Spleen (tissue), 11 donors: Measurements from ENCODE around the gene PABPC1L. TPM values are rescaled to one million over a fixed set of nuclear protein-coding genes. Genes with fewer than 3 reads are reported as not detected.

Experiments used
- DNase-seq: peaks from one replicate; pipeline ENCODE4 v3.0.0-alpha.2; 2020
- H3K27ac ChIP-seq, 8 donors: fragments of 200-600 bp; sonication (generic) in 7 of 8; 1 replicate in 4 of 8; 2 replicates in 4 of 8; pipeline versions ENCODE4 v1.5.0 to v1.8.0; 2016 to 2021; ENCODE audit warnings: inconsistent platforms in 4 of 8, mild to moderate bottlenecking in 4 of 8, moderate library complexity in 1 of 8
- H3K27me3 ChIP-seq, 7 donors: fragments of 200-600 bp; sonication (generic) in 6 of 7; replicated peaks in 1 of 7; 1 replicate in 4 of 7; 2 replicates in 3 of 7; pipeline versions ENCODE4 v1.5.0 to v1.8.0; 2016 to 2021; ENCODE audit warnings: inconsistent platforms in 3 of 7, mild to moderate bottlenecking in 1 of 7
- H3K36me3 ChIP-seq, 6 donors: fragments of 200-600 bp; sonication (generic) in 5 of 6; 1 replicate in 4 of 6; 2 replicates in 2 of 6; pipeline versions ENCODE4 v1.5.0 to v1.8.0; 2016 to 2021; ENCODE audit warnings: inconsistent platforms in 2 of 6
- H3K4me1 ChIP-seq, 6 donors: fragments of 200-600 bp; sonication (generic) in 5 of 6; 1 replicate in 3 of 6; 2 replicates in 3 of 6; pipeline versions ENCODE4 v1.5.0 to v1.8.0; 2016 to 2021; ENCODE audit warnings: inconsistent platforms in 3 of 6
- H3K4me3 ChIP-seq, 8 donors: fragments of 200-600 bp; sonication (generic) in 7 of 8; 1 replicate in 4 of 8; 2 replicates in 4 of 8; pipeline versions ENCODE4 v1.5.0 to v1.8.0; 2016 to 2021; ENCODE audit warnings: inconsistent platforms in 4 of 8, mild to moderate bottlenecking in 4 of 8, moderate library complexity in 2 of 8
- H3K9me3 ChIP-seq, 8 donors: fragments of 200-600 bp; sonication (generic) in 7 of 8; 1 replicate in 4 of 8; 2 replicates in 4 of 8; pipeline versions ENCODE4 v1.5.0 to v1.8.0; 2016 to 2021; ENCODE audit warnings: inconsistent platforms in 4 of 8
- POLR2A ChIP-seq, 3 donors: fragments of 450-650 bp; IDR thresholded peaks; one replicate each; pipeline ENCODE4 v1.5.1; 2017; ENCODE audit warnings: antibody characterized with exemption in 3 of 3, mild to moderate bottlenecking in 1 of 3
- POLR2AphosphoS5 ChIP-seq, 3 donors: sonication (generic); formaldehyde crosslinking; IDR thresholded peaks; one replicate each; pipeline ENCODE4 v1.5.1; 2017; ENCODE audit warnings: antibody characterized with exemption in 3 of 3
- WGBS, 5 donors: extraction: QIAGEN DNeasy Blood & Tissue Kit in 3 of 5; methylation state at CpG; one replicate each; pipeline versions ENCODE4 v1.1.5 to v1.1.7; 2013 to 2018; 5-methylcytosine and 5-hydroxymethylcytosine counted together
- intact Hi-C: fragments of 100-400 bp; cut with DNase I; formaldehyde crosslinking; loops from one replicate; pipeline ENCODE4 v1.15.0; 2023; ENCODE audit warnings: low total_unique reads
- polyA plus RNA-seq, 3 donors: library from polyadenylated mRNA; stranded (reverse); fragments of 200-250 nt; gene quantifications; one replicate each; pipeline ENCODE4 v1.2.1, GENCODE V29; 2013
- total RNA-seq, 7 donors: library from RNA; depleted of rRNA in 3 of 7; stranded (reverse); fragments of >200 nt in 3 of 7; fragmentation: NEBNext Ultra II Directional in 4 of 7; extraction: Animal tissue kit (Norgen Biotek cat#: 25700) in 4 of 7; gene quantifications; one replicate each; pipeline versions ENCODE4 v1.1.0 to v1.2.1, GENCODE V29; 2016 to 2021
- TF ChIP-seq, protein P1 (sequence below), 11 experiments: fragments of 200-600 bp in 7 of 11; fragments of 450-650 bp in 4 of 11; sonication (generic) in 4 of 11; IDR thresholded peaks in 8 of 11; conservative IDR thresholded peaks in 3 of 11; 1 replicate in 7 of 11; 2 replicates in 4 of 11; pipeline versions ENCODE4 v1.4.0 to v1.8.0; 2016 to 2021; ENCODE audit warnings: antibody characterized with exemption in 11 of 11, inconsistent platforms in 4 of 11, mild to moderate bottlenecking in 1 of 11
- donor health status: healthy with polysubstance abuse.
- donor health status: DM: no; HTN: no; CAD: no; lungs with moderate emphysema.
- donor health status: DM: no; HTN: no; CAD: no.
- donor health status: Bipolar disorder and iron deficiency.
- donor health status: healthy.
- donor health status: DM: no; HTN: no; CAD: no.
- donor health status: DM: yes; HTN: yes; CAD: no.

The PABPC1L gene
- total and polyA plus RNA-seq, 10 donors: 27.0 to 61.4 (median 33.8) TPM

GRCh38 chr20:44924541-44924940 lies 14.7 kb downstream of the PABPC1L start:
- H3K36me3 ChIP-seq: peaks cover 0 to 61% (median 13%) of the 10 kb centered on the region in 6 donors
- H3K27ac ChIP-seq: no peak overlapping the region
- TF ChIP-seq POLR2A (IDR thresholded peaks at IDR 0.05): no peak
- TF ChIP-seq, protein P1, sequence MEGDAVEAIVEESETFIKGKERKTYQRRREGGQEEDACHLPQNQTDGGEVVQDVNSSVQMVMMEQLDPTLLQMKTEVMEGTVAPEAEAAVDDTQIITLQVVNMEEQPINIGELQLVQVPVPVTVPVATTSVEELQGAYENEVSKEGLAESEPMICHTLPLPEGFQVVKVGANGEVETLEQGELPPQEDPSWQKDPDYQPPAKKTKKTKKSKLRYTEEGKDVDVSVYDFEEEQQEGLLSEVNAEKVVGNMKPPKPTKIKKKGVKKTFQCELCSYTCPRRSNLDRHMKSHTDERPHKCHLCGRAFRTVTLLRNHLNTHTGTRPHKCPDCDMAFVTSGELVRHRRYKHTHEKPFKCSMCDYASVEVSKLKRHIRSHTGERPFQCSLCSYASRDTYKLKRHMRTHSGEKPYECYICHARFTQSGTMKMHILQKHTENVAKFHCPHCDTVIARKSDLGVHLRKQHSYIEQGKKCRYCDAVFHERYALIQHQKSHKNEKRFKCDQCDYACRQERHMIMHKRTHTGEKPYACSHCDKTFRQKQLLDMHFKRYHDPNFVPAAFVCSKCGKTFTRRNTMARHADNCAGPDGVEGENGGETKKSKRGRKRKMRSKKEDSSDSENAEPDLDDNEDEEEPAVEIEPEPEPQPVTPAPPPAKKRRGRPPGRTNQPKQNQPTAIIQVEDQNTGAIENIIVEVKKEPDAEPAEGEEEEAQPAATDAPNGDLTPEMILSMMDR (IDR thresholded peaks at IDR 0.05 in 8 of 11, conservative IDR thresholded peaks at IDR 0.05 in 3 of 11): no peak
- TF ChIP-seq POLR2AphosphoS5 (IDR thresholded peaks at IDR 0.05): no peak
- no peak for DNase-seq
- H3K9me3 ChIP-seq: no peaks in the 10 kb centered on the region
- no peak overlapping the region for H3K4me3 ChIP-seq
- no peaks in the 10 kb centered on the region for H3K4me1 ChIP-seq
- 89 to 93% (median 91%) methylated on average over 4 of the region's 4 CpGs for WGBS, 5 donors
- intact Hi-C loops: no loop called here
- H3K27me3 ChIP-seq: no peaks in the 10 kb centered on the region

DNA sequence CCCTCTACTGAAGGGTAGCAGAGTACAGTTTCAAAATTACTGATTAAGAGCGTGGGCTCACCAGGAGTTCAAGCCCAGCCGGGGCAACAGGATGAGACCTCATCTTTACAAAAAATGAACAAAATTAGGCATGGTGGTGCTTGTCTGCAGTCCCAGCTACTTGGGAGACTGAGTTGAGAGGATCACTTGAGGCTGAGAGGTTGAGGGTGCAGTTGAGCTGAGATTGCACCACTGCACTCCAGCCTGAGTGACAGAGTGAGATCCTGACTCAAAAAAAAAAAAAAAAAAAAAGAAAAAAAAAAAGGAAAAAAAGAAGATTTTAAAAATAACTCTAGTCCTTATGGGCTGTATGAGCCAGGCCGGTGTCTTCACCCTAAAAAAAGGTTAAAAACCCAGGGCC lies 18.7 kb downstream of the PABPC1L start:
- no peak for TF ChIP-seq POLR2A (IDR thresholded peaks at IDR 0.05)
- no peak for TF ChIP-seq POLR2AphosphoS5 (IDR thresholded peaks at IDR 0.05)
- TF ChIP-seq, protein P1 (IDR thresholded peaks at IDR 0.05 in 8 of 11, conservative IDR thresholded peaks at IDR 0.05 in 3 of 11): no peak
- WGBS, 5 donors: 73 to 83% (median 82%) methylated on average over 3 of the region's 3 CpGs
- peaks cover 0 to 65% (median 15%) of the 10 kb centered on the region in 6 donors for H3K36me3 ChIP-seq
- intact Hi-C loops: no loop called here
- H3K4me3 ChIP-seq: no peak overlapping the region
- no peak overlapping the region for H3K27ac ChIP-seq
- H3K27me3 ChIP-seq: no peaks in the 10 kb centered on the region
- DNase-seq: no peak
- H3K4me1 ChIP-seq: no peaks in the 10 kb centered on the region
- no peaks in the 10 kb centered on the region for H3K9me3 ChIP-seq

DNA sequence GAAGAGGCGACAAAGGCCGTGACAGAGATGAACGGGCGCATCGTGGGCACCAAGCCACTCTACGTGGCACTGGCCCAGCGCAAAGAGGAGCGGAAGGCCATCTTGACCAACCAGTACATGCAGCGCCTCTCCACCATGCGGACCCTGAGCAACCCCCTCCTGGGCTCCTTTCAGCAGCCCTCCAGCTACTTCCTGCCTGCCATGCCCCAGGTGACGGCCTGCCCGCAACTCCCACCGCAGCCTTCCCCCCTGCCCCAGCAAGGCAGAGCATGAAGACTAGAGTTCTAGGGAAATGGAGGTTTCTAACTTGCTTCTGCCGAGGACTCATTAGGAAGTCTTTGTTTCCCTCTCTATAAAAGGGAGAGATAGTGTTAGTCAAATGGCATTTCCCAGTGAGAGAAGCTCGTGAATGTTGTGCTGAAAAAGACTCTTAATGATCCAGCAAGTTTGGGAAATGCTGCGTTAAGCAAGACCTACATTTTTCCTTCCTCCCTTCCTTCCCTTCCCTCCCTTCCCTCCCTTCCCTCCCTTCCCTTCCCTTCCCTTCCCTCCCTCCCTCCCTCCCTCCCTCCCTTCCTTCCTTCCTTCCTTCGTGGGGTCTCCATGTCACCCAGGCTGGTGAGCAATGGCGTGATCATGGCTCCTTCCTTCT lies 20.8 kb downstream of the PABPC1L start:
- no peak overlapping the region for H3K27ac ChIP-seq
- intact Hi-C loops: no loop called here
- no peaks in the 10 kb centered on the region for H3K9me3 ChIP-seq
- no peaks in the 10 kb centered on the region for H3K4me1 ChIP-seq
- no peak for DNase-seq
- TF ChIP-seq POLR2A (IDR thresholded peaks at IDR 0.05) (no peak), POLR2AphosphoS5 (IDR thresholded peaks at IDR 0.05) (no peak)
- TF ChIP-seq, protein P1 (IDR thresholded peaks at IDR 0.05 in 8 of 11, conservative IDR thresholded peaks at IDR 0.05 in 3 of 11): no peak
- H3K36me3 ChIP-seq: peaks cover 0 to 72% (median 12%) of the 10 kb centered on the region in 6 donors
- no peaks in the 10 kb centered on the region for H3K27me3 ChIP-seq
- no peak overlapping the region for H3K4me3 ChIP-seq
- 90 to 91% (median 90%) methylated on average over 17 to 18 of the region's 18 CpGs for WGBS, 5 donors

- no peak for TF ChIP-seq POLR2AphosphoS5 (IDR thresholded peaks at IDR 0.05)
- TF ChIP-seq, protein P1 (IDR thresholded peaks at IDR 0.05 in 8 of 11, conservative IDR thresholded peaks at IDR 0.05 in 3 of 11): no peak
- TF ChIP-seq POLR2A (IDR thresholded peaks at IDR 0.05): no peak
- Histone ChIP-seq H3K27me3 (no peaks in the 10 kb centered on the region), H3K27ac (no peak overlapping the region), H3K4me1 (no peaks in the 10 kb centered on the region), H3K4me3 (no peak overlapping the region), H3K9me3 (no peaks in the 10 kb centered on the region), H3K36me3 (peaks cover 0 to 74% (median 17%) of the 10 kb centered on the region in 6 donors)
- whole genome bisulfite sequencing, 5 donors: 74 to 89% (median 81%) methylated on average over 2 to 3 of the region's 3 CpGs
- DNase-seq: no peak
- intact Hi-C loops: no loop called here
These were observed 22.1 kb downstream of the PABPC1L start for GRCh38 chr20:44931911-44932310.
